HG03108 (cell line): Measurements from ENCODE around the gene SNRNP70.
"Not testable (repeated sequence)": the region's sequence is repeated elsewhere in the genome, so short reads cannot be mapped to it uniquely, and the experiment has no call there.

ENCODE experiments used
- ATAC-seq: cut with Tn5 transposase; IDR thresholded peaks from one replicate; pipeline ENCODE4 v1.9.1; 2021; ENCODE audit warnings: moderate library complexity; ENCODE audit not compliant: unreplicated experiment

SNRNP70 gene

GRCh38 chr19:49118565-49119410 lies 33.5 kb downstream of the SNRNP70 start, which contains the start of gene C19orf73:
Gene C19orf73, minus strand, starts transcription at chr19:49119143. Its CDS starts 121 bp downstream, at chr19:49119022.
- peak; percentile 73 for ATAC-seq

- no peak for ATAC-seq
Measured at GRCh38 chr19:49119411-49120324, 34.4 kb downstream of the SNRNP70 start, which contains the start of gene PPFIA3. Gene PPFIA3, plus strand, starts transcription at chr19:49119544. Its CDS starts 8,330 bp downstream, at chr19:49127874.

GRCh38 chr19:49120325-49120683 lies 35.1 kb downstream of the SNRNP70 start:
- ATAC-seq = no peak

GRCh38 chr19:49120868-49121267 lies 35.6 kb downstream of the SNRNP70 start:
- ATAC-seq = no peak

- not testable (repeated sequence) for ATAC-seq
Measured at GRCh38 chr19:49121841-49122240, 36.6 kb downstream of the SNRNP70 start.

- ATAC-seq = not testable (repeated sequence)
Measured at GRCh38 chr19:49123285-49123684, 38.0 kb downstream of the SNRNP70 start.

GRCh38 chr19:49125025-49125731 lies 39.9 kb downstream of the SNRNP70 start:
- ATAC-seq = no peak

GRCh38 chr19:49126575-49126974 lies 41.3 kb downstream of the SNRNP70 start:
- no peak for ATAC-seq

- not testable (repeated sequence) for ATAC-seq
Measured at GRCh38 chr19:49127225-49127624, 42.0 kb downstream of the SNRNP70 start.

- peak; percentile 89 for ATAC-seq
Measured at GRCh38 chr19:49127674-49128544, 42.7 kb downstream of the SNRNP70 start.

- no peak for ATAC-seq
Measured at GRCh38 chr19:49128545-49129237, 43.4 kb downstream of the SNRNP70 start.

GRCh38 chr19:49129238-49129583 lies 44.0 kb downstream of the SNRNP70 start:
- ATAC-seq = no peak

- no peak for ATAC-seq
Measured at GRCh38 chr19:49130325-49130724, 45.1 kb downstream of the SNRNP70 start.

GRCh38 chr19:49132974-49133609 lies 47.8 kb downstream of the SNRNP70 start:
- ATAC-seq = no peak

GRCh38 chr19:49133621-49134454 lies 48.6 kb downstream of the SNRNP70 start:
- ATAC-seq = no peak

GRCh38 chr19:49135686-49136085 lies 50.4 kb downstream of the SNRNP70 start:
- no peak for ATAC-seq

GRCh38 chr19:49136771-49137171 lies 51.5 kb downstream of the SNRNP70 start:
- ATAC-seq = no peak

- ATAC-seq = no peak
Measured at GRCh38 chr19:49140951-49141350, 55.7 kb downstream of the SNRNP70 start.
